ENCODE results near the gene ZNF556. TPM values are rescaled to one million over a fixed set of nuclear protein-coding genes. Genes with fewer than 3 reads are reported as not detected.

The ZNF556 gene
- total and polyA plus RNA-seq, 10 donors: under 0.01 to 0.27 (median 0.22) TPM; not detected in 5

DNA sequence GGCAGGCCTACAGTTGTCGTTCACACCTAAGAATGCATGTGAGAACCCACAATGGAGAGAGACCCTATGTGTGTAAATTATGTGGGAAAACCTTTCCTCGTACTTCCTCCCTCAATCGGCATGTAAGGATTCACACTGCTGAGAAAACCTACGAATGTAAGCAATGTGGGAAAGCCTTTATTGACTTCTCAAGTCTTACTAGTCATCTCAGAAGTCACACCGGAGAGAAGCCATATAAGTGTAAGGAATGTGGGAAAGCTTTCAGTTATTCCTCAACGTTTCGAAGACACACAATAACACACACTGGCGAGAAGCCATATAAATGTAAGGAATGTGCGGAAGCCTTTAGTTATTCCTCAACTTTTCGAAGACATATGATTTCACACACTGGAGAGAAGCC lies 14.5 kb upstream of the ZNF556 start:
- H3K4me1 ChIP-seq: no peaks in the 10 kb centered on the region
- intact Hi-C loops (cut with DNase I; ENCODE audit: low total_unique reads): no loop called here

DNA sequence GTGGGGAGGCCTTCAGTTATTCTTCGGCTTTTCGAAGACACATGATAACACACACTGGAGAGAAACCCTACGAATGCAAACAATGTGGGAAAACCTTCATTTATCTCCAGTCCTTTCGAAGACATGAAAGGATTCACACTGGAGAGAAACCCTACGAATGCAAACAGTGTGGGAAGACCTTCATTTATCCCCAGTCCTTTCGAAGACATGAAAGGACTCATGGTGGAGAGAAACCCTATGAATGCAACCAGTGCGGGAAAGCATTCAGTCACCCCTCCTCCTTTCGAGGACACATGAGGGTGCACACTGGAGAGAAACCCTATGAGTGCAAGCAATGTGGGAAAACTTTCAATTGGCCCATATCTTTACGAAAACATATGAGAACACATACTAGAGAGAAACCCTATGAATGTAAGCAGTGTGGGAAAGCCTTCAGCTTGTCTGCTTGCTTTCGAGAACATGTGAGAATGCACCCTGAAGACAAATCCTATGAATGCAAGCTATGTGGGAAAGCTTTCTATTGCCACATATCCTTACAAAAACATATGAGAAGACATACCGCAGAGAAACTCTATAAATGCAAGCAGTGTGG lies 14.0 kb upstream of the ZNF556 start:
- Histone ChIP-seq H3K9me3 (peaks cover 23 to 100% (median 95%) of the 10 kb centered on the region in 8 donors), H3K36me3 (peaks cover 28 to 74% (median 43%) of the 10 kb centered on the region in 6 donors), H3K4me3 (no peak overlapping the region), H3K27me3 (replicated peaks in 1 of 7) (no peaks in the 10 kb centered on the region), H3K4me1 (no peaks in the 10 kb centered on the region), H3K27ac (no peak overlapping the region)
- DNase-seq: no peak
- TF ChIP-seq POLR2A (IDR thresholded peaks at IDR 0.05): no peak
- TF ChIP-seq POLR2AphosphoS5 (IDR thresholded peaks at IDR 0.05): no peak
- TF ChIP-seq, protein P1, sequence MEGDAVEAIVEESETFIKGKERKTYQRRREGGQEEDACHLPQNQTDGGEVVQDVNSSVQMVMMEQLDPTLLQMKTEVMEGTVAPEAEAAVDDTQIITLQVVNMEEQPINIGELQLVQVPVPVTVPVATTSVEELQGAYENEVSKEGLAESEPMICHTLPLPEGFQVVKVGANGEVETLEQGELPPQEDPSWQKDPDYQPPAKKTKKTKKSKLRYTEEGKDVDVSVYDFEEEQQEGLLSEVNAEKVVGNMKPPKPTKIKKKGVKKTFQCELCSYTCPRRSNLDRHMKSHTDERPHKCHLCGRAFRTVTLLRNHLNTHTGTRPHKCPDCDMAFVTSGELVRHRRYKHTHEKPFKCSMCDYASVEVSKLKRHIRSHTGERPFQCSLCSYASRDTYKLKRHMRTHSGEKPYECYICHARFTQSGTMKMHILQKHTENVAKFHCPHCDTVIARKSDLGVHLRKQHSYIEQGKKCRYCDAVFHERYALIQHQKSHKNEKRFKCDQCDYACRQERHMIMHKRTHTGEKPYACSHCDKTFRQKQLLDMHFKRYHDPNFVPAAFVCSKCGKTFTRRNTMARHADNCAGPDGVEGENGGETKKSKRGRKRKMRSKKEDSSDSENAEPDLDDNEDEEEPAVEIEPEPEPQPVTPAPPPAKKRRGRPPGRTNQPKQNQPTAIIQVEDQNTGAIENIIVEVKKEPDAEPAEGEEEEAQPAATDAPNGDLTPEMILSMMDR (IDR thresholded peaks at IDR 0.05 in 8 of 11, conservative IDR thresholded peaks at IDR 0.05 in 3 of 11): no peak
- intact Hi-C loops (cut with DNase I; ENCODE audit: low total_unique reads): no loop called here
- 95 to 98% (median 97%) methylated on average over 11 of the region's 11 CpGs for WGBS, 5 donors

More for the DNA sequence above, 14.5 kb upstream of the ZNF556 start:
- H3K27me3 ChIP-seq (replicated peaks in 1 of 7): no peaks in the 10 kb centered on the region
- peaks cover 28 to 74% (median 43%) of the 10 kb centered on the region in 6 donors for H3K36me3 ChIP-seq
- 96 to 99% (median 98%) methylated on average over 10 of the region's 10 CpGs for WGBS, 5 donors
- peak overlapping the region in 1 of 8 donors; percentile 12 for H3K4me3 ChIP-seq
- no peak overlapping the region for H3K27ac ChIP-seq
- TF ChIP-seq, protein P1 (IDR thresholded peaks at IDR 0.05 in 8 of 11, conservative IDR thresholded peaks at IDR 0.05 in 3 of 11): no peak
- no peak for TF ChIP-seq POLR2A (IDR thresholded peaks at IDR 0.05)
- no peak for TF ChIP-seq POLR2AphosphoS5 (IDR thresholded peaks at IDR 0.05)
- DNase-seq: no peak
- H3K9me3 ChIP-seq: peaks cover 23 to 100% (median 93%) of the 10 kb centered on the region in 8 donors

DNA sequence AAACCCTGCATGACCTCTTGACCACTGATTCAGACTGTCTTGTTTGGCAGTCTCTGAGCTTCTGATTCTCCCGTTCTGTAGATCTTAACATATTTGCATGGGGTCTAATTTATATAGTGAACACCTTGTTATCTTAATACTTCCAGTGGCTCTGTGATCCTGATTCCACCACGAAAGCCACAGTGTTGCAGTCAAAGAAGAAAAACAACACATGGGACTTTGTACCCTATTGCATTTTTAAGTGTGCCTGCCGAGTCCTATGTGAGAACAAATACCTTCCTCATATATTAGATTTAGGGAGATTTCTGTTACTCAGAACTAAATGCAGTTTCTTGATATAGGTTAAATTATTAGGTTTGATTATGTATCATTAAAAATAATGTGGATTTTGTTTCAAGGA lies 12.3 kb upstream of the ZNF556 start:
- intact Hi-C loops (cut with DNase I; ENCODE audit: low total_unique reads): no loop called here

DNA sequence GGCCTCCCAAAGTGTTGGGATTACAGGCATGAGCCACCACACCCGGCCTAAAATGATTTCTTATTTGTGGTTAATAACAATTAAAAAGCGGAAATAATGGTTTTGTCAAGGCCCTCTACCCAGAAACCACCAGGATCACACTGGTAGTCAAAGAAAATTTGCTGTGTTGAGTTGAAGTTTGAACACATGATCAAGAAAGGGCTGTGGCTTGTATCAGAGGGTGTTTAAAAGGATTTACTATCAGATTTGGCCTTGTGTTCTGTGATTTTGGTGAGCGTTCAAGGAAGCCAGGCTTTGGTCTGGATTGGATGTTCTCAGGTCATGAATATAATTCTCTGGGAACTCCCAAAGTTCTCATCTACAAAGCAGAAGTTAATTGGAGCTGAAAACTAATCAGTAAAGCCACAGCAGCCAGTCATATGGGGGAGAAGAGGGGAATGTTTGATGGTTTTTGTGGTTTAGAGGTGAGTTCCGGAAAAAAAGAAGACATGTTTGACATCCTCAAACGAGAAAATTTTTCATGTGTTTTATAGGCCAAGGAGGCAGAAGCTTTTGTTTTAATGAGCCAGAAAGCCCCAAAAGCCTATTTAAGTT lies 10.6 kb upstream of the ZNF556 start:
- TF ChIP-seq POLR2AphosphoS5 (IDR thresholded peaks at IDR 0.05): no peak
- TF ChIP-seq POLR2A (IDR thresholded peaks at IDR 0.05): no peak
- TF ChIP-seq, protein P1 (IDR thresholded peaks at IDR 0.05 in 8 of 11, conservative IDR thresholded peaks at IDR 0.05 in 3 of 11): no peak
- Histone ChIP-seq H3K27ac (no peak overlapping the region), H3K9me3 (peaks cover 16 to 90% (median 77%) of the 10 kb centered on the region in 8 donors), H3K4me3 (no peak overlapping the region), H3K36me3 (peaks cover 21 to 49% (median 30%) of the 10 kb centered on the region in 6 donors), H3K4me1 (no peaks in the 10 kb centered on the region), H3K27me3 (replicated peaks in 1 of 7) (no peaks in the 10 kb centered on the region)
- intact Hi-C loops (cut with DNase I; ENCODE audit: low total_unique reads): no loop called here
- DNase-seq: no peak
- WGBS, 5 donors: 71 to 86% (median 82%) methylated on average over 5 of the region's 5 CpGs

More for the DNA sequence above, 12.3 kb upstream of the ZNF556 start:
- Histone ChIP-seq H3K4me1 (no peaks in the 10 kb centered on the region), H3K9me3 (peaks cover 23 to 100% (median 94%) of the 10 kb centered on the region in 8 donors), H3K36me3 (peaks cover 28 to 66% (median 43%) of the 10 kb centered on the region in 6 donors), H3K27ac (no peak overlapping the region), H3K4me3 (no peak overlapping the region), H3K27me3 (replicated peaks in 1 of 7) (no peaks in the 10 kb centered on the region)
- no peak for TF ChIP-seq POLR2A (IDR thresholded peaks at IDR 0.05)
- TF ChIP-seq, protein P1 (IDR thresholded peaks at IDR 0.05 in 8 of 11, conservative IDR thresholded peaks at IDR 0.05 in 3 of 11): no peak
- TF ChIP-seq POLR2AphosphoS5 (IDR thresholded peaks at IDR 0.05): no peak
- no peak for DNase-seq
- 93 to 98% (median 95%) methylated on average over 3 of the region's 3 CpGs for WGBS, 5 donors

Data from spleen (tissue), 11 donors.